ENCODE results near the gene KCND2. TPM values are rescaled to one million over a fixed set of nuclear protein-coding genes. Genes with fewer than 3 reads are reported as not detected.

Gene KCND2
- total RNA-seq, 1 experiment from 2014 or later, result not detected

DNA sequence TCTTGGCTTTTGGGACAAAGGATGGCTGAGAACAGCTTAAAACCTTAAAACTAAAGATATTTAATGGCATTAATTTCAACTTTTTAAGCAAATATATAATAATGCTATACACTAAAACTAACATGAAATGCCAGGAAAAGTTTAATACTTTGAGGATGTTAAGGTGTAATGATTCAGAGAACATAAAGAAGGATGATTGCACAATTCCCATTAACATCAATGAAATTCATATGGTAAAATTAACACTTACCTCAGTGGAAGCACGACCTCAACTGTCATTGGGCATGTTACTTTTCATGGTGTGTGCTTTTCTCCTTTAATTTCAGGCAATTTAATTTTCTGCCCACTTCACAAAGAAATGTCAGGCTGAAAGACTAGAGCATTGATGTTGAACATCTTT lies 171.7 kb downstream of the KCND2 start:
- ATAC-seq, result no peak
- DNase-seq (ENCODE audit: low read depth, low spot score), result no peak
- Histone ChIP-seq H3K4me1 (ENCODE audit: control insufficient read depth, insufficient read depth, low read length) (no peaks in the 10 kb centered on the region), H3K4me3 (ENCODE audit: low read depth in 2 of 2, low read length in 2 of 2) (no peak overlapping the region), H3K27me3 (ENCODE audit: control insufficient read depth, insufficient read depth, low read length) (no peaks in the 10 kb centered on the region), H3K27ac (ENCODE audit: low read length) (no peak overlapping the region), H3K9me3 (ENCODE audit: control insufficient read depth, insufficient read depth, low read depth, low read length) (no peaks in the 10 kb centered on the region), H3K36me3 (ENCODE audit: control insufficient read depth, insufficient read depth, low read length) (no peaks in the 10 kb centered on the region)
- no TSS peak for BruUV-seq (replicated peaks)
- POLR2A ChIA-PET, result no interaction called here
- in situ Hi-C loops (cut with HindIII; ENCODE audit: low pct_unique_long_range_greater_than_20kb, low sequenced_read_pairs) (no loop called here), intact Hi-C loops (cut with micrococcal nuclease; ENCODE audit: unreplicated experiment) (no loop called here)
- CTCF ChIA-PET, result no interaction called here
- TF ChIP-seq, protein P1, sequence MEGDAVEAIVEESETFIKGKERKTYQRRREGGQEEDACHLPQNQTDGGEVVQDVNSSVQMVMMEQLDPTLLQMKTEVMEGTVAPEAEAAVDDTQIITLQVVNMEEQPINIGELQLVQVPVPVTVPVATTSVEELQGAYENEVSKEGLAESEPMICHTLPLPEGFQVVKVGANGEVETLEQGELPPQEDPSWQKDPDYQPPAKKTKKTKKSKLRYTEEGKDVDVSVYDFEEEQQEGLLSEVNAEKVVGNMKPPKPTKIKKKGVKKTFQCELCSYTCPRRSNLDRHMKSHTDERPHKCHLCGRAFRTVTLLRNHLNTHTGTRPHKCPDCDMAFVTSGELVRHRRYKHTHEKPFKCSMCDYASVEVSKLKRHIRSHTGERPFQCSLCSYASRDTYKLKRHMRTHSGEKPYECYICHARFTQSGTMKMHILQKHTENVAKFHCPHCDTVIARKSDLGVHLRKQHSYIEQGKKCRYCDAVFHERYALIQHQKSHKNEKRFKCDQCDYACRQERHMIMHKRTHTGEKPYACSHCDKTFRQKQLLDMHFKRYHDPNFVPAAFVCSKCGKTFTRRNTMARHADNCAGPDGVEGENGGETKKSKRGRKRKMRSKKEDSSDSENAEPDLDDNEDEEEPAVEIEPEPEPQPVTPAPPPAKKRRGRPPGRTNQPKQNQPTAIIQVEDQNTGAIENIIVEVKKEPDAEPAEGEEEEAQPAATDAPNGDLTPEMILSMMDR (IDR thresholded peaks at IDR 0.05), result no peak

DNA sequence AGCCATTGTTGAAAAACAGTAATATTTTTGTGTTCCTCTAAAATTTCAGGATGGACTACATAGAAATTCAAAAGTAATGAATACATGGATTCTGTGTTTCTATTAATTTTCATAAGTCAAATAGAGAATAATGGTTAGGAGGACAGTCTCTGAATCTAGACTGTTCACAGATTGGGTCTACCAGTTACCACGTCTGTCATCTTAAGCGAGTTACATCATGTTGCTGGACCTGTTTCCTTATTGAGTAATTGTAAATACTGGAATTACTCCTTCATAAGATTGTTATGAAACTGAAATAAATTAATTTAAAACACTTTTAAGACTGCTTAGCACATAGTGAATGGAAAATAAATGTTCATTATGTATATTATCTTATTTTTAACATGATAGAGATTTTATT lies 172.3 kb downstream of the KCND2 start:
- ChIA-PET POLR2A (no interaction called here), CTCF (no interaction called here)
- no peaks in the 10 kb centered on the region for H3K4me1 ChIP-seq (ENCODE audit: control insufficient read depth, insufficient read depth, low read length)
- no peak overlapping the region for H3K27ac ChIP-seq (ENCODE audit: low read length)
- DNase-seq (ENCODE audit: low read depth, low spot score) (no peak), ATAC-seq (no peak)
- BruUV-seq (replicated peaks), result no TSS peak
- in situ Hi-C loops (cut with HindIII; ENCODE audit: low pct_unique_long_range_greater_than_20kb, low sequenced_read_pairs) (no loop called here), intact Hi-C loops (cut with micrococcal nuclease; ENCODE audit: unreplicated experiment) (no loop called here)
- H3K27me3 ChIP-seq (ENCODE audit: control insufficient read depth, insufficient read depth, low read length), result no peaks in the 10 kb centered on the region
- no peaks in the 10 kb centered on the region for H3K36me3 ChIP-seq (ENCODE audit: control insufficient read depth, insufficient read depth, low read length)
- H3K4me3 ChIP-seq (ENCODE audit: low read depth in 2 of 2, low read length in 2 of 2), result no peak overlapping the region
- no peaks in the 10 kb centered on the region for H3K9me3 ChIP-seq (ENCODE audit: control insufficient read depth, insufficient read depth, low read depth, low read length)
- TF ChIP-seq SIN3A (IDR thresholded peaks at IDR 0.05; ENCODE audit: borderline replicate concordance, insufficient read depth, low read depth, low read length) (no peak), POLR2AphosphoS5 (IDR thresholded peaks at IDR 0.05; ENCODE audit: low read depth, low read length) (no peak)
- TF ChIP-seq, protein P2, sequence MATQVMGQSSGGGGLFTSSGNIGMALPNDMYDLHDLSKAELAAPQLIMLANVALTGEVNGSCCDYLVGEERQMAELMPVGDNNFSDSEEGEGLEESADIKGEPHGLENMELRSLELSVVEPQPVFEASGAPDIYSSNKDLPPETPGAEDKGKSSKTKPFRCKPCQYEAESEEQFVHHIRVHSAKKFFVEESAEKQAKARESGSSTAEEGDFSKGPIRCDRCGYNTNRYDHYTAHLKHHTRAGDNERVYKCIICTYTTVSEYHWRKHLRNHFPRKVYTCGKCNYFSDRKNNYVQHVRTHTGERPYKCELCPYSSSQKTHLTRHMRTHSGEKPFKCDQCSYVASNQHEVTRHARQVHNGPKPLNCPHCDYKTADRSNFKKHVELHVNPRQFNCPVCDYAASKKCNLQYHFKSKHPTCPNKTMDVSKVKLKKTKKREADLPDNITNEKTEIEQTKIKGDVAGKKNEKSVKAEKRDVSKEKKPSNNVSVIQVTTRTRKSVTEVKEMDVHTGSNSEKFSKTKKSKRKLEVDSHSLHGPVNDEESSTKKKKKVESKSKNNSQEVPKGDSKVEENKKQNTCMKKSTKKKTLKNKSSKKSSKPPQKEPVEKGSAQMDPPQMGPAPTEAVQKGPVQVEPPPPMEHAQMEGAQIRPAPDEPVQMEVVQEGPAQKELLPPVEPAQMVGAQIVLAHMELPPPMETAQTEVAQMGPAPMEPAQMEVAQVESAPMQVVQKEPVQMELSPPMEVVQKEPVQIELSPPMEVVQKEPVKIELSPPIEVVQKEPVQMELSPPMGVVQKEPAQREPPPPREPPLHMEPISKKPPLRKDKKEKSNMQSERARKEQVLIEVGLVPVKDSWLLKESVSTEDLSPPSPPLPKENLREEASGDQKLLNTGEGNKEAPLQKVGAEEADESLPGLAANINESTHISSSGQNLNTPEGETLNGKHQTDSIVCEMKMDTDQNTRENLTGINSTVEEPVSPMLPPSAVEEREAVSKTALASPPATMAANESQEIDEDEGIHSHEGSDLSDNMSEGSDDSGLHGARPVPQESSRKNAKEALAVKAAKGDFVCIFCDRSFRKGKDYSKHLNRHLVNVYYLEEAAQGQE (IDR thresholded peaks at IDR 0.05; ENCODE audit: insufficient read depth in 1 of 2, low read depth in 2 of 2, low read length in 1 of 2), result no peak

DNA sequence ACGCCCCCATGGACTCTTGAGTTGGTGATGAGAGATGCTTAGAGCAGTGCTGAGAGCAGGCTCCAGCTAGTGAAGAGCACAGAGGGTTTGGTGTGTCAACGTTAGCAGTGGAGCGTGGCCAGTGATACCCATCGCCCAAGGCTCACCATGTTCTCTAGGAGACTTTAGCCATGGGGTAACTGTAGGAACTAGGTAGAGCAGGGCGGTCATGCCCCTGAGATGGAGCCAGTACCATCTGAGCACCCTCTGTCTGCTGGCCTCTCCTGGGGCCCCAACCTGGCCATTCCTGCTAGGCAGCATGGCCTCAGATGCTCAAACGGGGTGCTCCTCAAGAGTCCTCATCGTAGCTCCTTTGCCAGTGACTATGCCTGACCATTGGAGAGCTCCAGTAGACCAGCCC lies 179.7 kb downstream of the KCND2 start:
- BruUV-seq (replicated peaks), result no TSS peak
- ChIA-PET CTCF (no interaction called here), POLR2A (no interaction called here)
- Histone ChIP-seq H3K36me3 (ENCODE audit: control insufficient read depth, insufficient read depth, low read length) (no peaks in the 10 kb centered on the region), H3K4me3 (ENCODE audit: low read depth in 2 of 2, low read length in 2 of 2) (no peak overlapping the region), H3K27ac (ENCODE audit: low read length) (no peak overlapping the region), H3K9me3 (ENCODE audit: control insufficient read depth, insufficient read depth, low read depth, low read length) (no peaks in the 10 kb centered on the region; the same call in 1 of the 2 replicates), H3K4me1 (ENCODE audit: control insufficient read depth, insufficient read depth, low read length) (no peaks in the 10 kb centered on the region), H3K27me3 (ENCODE audit: control insufficient read depth, insufficient read depth, low read length) (no peaks in the 10 kb centered on the region)
- no peak for ATAC-seq
- DNase-seq (ENCODE audit: low read depth, low spot score), result no peak
- TF ChIP-seq, protein P1 (IDR thresholded peaks at IDR 0.05), result no peak
- TF ChIP-seq SIN3A (IDR thresholded peaks at IDR 0.05; ENCODE audit: borderline replicate concordance, insufficient read depth, low read depth, low read length) (no peak), TCF7L2 (IDR thresholded peaks at IDR 0.05; ENCODE audit: low read depth, low read length) (no peak), POLR2AphosphoS5 (IDR thresholded peaks at IDR 0.05; ENCODE audit: low read depth, low read length) (no peak)
- TF ChIP-seq, protein P2 (IDR thresholded peaks at IDR 0.05; ENCODE audit: insufficient read depth in 1 of 2, low read depth in 2 of 2, low read length in 1 of 2), result no peak
- intact Hi-C loops (cut with micrococcal nuclease; ENCODE audit: unreplicated experiment), result no loop called here
- in situ Hi-C loops (cut with HindIII; ENCODE audit: low pct_unique_long_range_greater_than_20kb, low sequenced_read_pairs), result no loop called here

Data from Panc1 (cell line).